ENCODE results near the gene TFG.
"Not testable (repeated sequence)": the region's sequence is repeated elsewhere in the genome, so short reads cannot be mapped to it uniquely, and the experiment has no call there.

Gene TFG

DNA sequence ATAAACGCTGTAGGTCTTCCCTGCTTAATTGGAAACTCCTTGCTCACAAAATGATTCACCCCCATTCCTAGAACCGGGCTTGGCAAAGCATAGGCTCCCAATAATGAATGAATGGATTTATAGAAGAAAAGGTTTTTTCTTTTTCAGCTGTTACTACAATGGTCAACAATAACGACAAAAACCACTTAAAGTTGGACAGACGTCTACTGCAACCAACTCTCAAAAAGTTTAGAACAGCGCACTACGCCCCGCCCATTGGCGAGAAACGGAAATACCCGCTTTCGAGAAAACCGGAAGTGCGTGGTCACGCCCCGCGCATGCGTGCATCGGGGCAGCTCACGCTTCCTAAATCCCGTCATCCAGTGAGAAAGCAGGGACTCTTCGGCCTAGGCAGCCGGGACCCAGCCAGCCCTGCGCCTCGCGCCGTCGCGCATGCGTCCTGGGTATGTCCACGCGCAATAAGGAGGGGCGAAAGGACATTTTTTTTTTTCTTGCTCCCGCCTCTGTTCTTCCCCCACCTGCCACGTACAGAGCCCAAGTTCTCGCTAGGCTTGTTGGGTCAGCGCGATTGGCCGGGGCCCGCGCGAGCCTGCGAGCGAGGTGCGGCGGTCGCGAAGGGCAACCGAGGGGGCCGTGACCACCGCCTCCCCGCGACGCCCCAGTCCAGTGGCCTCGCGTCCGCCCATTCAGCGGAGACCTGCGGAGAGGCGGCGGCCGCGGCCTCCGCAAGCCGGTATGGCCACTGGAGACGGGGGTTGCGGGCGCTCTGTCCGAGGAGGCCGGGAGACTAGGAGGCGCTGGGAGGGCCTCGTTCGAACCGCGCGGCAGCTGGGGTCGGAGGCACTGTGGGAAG is at the start of gene TFG:
Gene TFG (plus strand): TSS at position 506 of the 853 bp plus-strand sequence. CDS start 4,192 bp downstream, outside the sequence.
- DNase-seq (ENCODE audit: low spot score) = peak; percentile 100

DNA sequence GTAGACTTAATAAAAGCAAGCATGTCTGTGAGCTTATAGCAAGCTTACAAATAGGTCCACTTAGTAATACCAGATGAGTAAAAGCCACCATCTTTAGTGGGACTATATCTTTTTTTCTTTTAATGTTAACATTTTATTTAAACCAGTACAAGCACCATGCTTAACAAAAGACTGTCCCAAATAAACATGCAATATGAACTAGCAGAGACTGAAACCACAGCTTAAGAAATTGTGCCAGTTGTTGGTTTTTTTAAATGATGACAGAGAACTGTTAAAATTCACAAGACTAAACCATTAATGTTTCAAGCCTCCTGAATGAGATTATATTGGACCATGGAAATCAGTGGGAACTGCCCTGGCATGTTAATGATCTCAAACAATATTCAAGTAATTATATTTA is 48.0 kb upstream of the TFG start:
- DNase-seq (ENCODE audit: low spot score) = not testable (repeated sequence)

DNA sequence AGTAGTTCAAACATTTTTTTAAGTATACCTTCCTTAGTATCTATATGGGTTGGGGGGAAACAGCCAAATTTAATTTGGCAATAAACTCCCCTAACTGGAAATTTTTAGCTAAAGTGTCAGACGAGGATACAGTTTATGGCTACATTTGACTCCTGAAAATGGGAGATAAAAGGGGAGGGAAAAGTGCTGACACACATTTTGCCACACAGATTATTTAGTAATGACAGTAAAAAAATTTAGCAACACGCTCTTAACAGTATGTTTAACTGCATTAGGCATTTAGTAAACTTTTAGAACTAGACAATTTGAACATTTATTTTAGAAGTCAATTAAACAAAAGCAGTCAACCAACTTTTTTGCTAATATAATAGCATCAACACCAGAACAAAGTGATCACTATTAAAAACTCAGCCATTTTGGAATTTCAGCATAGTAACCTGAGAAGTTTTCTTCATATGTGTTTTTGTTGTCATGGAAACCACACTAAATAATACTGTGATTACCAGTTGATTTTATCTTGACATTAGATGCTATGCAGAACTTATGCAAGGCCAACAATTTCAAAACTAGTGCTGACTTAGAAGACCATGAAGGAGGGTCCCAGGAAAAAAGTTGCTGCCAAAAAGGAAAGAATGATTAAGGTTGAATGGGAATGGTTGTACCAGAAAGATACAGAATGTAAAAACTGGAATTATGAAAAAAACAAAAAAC is 47.0 kb upstream of the TFG start:
- no peak for DNase-seq (ENCODE audit: low spot score)

DNA sequence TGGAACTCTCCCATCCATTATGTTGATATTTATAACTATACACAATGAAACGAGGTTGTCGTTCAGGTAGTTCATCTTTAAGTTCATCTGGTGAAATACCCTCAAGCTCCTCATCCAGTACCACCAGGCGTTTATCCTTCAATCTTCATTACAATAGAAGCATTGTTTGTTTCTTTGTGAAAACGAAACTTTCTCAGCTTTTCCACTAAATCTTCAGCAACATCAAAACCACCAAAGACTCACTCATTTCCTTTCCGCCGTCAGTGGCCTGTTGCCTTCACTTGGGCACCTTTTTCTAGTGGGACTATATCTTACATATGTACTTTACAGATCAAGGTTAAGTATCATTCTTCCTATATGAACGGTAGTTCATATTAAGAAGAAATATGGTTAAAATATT is 44.1 kb upstream of the TFG start:
- DNase-seq (ENCODE audit: low spot score) = no peak

DNA sequence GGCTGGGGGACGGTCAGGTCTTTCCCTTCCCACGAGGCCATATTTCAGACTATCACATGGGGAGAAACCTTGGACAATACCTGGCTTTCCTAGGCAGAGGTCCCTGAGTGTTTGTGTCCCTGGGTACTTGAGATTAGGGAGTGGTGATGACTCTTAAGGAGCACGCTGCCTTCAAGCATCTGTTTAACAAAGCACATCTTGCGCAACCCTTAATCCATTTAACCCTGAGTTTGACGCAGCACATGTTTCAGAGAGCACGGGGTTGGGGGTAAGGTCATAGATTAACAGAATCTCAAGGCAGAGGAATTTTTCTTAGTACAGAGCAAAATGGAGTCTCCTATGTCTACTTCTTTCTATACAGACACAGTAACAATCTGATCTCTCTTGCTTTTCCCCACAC is 42.6 kb upstream of the TFG start:
- DNase-seq (ENCODE audit: low spot score) = not testable (repeated sequence)

DNA sequence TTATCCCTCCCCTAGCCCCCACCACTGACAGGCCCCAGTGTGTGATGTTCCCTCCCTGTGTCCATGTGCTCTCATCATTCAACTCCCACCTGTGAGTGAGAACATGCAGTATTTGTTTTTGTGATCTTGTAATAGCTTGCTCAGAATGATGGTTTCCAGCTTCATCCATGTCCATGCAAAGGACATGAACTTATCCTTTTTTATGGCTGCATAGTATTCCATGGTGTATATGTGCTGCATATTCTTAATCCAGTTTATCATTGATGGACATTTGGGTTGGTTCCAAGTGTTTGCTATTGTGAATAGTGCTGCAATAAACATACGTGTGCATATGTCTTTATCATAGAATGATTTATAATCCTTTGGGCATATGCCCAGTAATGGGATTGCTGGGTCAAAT is 42.0 kb upstream of the TFG start:
- not testable (repeated sequence) for DNase-seq (ENCODE audit: low spot score)

DNA sequence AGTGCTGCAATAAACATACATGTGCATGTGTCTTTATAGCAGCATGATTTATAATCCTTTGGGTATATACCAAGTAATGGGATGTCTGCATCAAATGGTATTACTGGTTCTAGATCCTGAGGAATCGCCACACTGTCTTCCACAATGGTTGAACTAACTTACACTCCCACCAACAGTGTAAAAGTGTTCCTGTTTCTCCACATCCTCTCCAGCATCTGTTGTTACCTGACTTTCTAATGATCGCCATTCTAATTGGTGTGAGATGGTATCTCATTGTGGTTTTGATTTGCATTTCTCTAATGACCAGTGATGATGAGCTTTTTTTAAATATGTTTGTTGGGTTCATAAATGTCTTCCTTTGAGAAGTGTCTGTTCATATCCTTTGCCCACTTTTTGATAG is 38.3 kb upstream of the TFG start:
- DNase-seq (ENCODE audit: low spot score) = not testable (repeated sequence)

DNA sequence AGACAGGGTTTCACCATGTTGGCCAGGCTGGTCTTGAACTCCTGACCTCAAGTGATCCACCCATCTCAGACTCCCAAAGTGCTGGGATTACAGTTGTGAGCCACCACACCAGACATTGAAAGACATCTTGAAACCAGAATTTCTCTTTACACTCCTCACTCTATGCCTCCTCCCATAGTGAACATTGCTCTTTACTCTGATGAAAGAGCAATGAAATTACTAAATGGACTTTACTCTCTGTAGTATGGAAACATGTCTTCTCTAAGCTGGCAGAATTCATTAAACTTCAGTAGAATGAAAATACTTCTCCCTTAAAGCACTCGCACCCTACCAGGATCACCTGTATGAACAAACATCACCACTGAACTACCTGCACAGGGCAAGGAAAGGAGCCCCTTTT is 27.8 kb upstream of the TFG start:
- no peak for DNase-seq (ENCODE audit: low spot score)

DNA sequence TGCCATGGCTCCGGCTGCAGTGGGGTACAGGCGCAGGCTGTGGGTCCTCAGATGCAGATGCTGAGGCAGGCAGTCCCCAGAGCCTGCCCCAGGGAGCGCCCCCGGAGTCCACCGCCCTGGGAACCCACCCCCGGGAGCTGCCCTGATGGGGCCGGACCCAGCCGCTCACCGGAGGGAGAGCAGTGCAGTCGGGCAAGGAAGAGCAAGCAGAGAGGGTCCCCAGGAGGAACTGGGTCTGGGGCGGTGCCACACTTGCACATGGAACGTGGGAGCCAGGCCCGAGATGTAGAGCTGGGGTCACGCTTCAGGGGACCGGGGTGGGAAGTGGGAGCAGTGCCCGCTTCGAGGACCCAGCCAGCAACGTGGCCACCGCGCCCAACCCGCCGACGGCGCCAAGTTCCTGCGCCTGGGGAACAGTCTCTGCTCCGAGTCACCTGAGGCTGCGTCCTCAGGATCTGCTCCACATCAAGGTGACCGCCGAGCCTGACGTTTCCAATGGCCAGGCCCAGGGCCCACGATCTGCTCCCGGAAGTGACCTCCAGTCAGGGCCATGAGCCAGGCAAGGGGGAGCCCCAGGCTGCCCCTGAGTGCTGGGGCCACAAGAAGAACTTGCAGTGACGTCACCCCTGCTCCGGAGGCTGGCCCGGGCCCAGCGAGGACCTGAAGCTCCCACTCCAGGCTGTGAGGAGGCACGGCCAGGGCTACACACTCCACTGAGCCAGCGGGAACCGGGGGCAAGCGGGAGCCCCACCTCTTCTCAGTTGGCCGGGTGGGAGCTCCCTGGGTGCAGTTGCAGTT is 27.0 kb upstream of the TFG start:
- peak; percentile 60 for DNase-seq (ENCODE audit: low spot score)

DNA sequence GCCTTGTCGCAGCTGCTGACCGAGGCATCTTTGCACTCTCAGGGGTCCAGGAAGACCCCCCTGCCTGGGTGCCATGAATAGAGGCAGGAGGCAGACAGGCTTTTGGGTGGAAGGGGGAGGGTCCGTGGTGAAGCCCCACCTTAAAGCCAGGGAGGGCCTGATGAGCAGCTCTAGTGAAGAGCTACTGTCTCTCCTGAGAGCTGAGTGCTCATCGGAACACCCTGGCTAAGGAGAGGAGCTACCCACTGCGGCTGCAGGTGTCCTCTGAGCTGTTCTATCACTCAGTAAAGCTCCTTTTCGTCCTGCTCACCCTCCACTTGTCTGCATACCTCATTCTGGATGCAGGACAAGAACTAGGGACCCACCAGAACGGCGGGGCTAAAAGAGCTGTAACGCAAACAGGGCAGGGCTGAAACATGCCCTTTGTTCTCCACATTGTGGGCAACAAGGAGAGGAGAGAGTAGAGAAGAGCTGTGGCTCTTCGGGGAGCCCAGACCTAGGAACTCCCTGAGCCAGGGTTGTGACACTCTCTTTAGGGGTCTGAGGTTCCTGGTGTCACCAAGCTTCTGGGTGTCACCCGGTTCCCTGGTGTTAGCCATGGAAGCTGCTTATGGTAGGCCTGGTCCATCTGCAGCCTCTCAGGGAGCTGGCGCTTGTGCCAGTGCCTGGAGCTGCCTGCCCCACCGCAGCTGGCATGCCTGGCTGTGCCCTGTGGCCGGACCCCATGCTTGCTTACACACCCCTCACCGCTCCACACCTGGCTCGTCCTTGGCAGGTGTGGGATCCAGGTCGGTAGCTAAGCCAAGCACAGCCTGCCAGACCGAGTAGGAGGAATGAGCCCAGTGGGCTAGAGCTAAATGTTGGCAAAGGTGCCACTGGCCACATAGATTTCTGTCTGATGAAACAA is 26.2 kb upstream of the TFG start:
- no peak for DNase-seq (ENCODE audit: low spot score)

DNA sequence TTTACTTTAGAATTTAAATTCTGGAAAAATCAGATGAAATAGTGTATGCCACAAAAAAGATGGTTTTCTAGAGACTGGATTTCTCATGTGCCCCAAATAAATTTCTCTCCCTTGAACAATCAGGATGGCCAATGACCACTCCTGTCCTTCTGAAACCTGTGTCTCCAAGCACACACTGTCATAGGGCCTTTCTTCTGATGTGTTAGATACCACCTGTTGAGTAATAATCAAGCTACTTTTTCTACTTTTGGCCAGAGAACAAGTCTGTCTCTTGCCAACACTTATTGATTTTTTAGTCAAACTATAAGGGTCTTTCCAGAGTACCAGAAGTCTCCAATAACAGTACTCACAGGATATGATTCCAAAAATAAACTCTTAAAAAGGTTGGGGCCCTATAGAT is 16.1 kb upstream of the TFG start:
- DNase-seq (ENCODE audit: low spot score) = no peak

DNA sequence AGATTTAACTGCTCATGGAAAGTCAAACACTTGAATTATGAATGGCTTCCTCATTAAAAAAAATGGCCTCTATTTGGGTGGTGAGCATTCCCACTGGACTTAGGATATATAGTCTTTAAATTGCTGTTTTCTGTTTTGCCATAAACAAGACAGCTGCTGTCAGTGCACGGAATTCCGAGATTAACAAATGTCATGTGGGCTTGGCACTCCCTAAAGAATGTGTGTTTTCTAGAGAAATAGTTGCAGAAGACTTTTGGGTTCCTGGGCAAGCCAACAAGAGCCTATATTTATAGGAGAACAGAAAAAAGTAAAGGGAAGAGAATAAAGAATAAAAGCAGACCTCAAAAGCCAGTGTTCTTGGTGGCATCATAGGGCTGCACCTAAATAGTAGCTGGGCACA is 13.6 kb upstream of the TFG start:
- no peak for DNase-seq (ENCODE audit: low spot score)

DNA sequence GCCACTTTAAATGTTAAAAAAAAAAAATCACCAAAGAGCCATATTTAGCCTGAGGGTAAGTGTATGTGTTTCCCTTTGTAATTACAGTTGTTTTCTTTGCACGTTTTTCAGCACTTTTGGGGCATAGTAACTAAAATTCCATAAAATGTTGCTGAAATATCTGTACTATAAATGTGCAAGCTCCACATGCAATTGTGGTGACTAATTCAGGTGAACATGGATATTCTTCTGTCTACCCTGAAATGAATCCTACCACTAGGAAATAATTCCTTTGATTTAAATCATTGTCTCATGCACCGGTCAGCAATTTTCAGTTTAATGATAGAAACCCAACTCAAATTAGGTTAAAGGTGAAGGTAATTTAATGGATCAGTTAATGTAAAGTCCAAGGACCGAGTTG is 13.1 kb upstream of the TFG start:
- no peak for DNase-seq (ENCODE audit: low spot score)

DNA sequence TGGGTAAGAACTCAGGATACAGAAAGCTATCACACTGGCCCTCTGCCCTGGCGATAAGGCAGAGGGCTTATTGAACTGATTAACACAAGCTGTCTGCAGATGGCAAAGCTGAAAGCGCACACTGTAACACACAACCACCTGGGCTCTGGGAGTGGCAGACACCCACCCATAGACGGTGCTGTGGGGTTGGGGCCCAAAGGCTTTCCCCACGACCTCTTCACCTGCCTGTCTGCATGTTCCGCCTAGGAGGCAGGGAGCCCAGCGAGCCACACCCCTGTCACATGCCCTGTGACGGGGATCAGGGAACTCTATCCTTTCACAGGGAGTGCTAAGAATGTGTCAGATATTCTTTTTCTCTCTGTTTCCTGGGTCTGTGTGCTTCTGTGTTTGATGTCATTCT is 12.1 kb upstream of the TFG start:
- DNase-seq (ENCODE audit: low spot score) = no peak

DNA sequence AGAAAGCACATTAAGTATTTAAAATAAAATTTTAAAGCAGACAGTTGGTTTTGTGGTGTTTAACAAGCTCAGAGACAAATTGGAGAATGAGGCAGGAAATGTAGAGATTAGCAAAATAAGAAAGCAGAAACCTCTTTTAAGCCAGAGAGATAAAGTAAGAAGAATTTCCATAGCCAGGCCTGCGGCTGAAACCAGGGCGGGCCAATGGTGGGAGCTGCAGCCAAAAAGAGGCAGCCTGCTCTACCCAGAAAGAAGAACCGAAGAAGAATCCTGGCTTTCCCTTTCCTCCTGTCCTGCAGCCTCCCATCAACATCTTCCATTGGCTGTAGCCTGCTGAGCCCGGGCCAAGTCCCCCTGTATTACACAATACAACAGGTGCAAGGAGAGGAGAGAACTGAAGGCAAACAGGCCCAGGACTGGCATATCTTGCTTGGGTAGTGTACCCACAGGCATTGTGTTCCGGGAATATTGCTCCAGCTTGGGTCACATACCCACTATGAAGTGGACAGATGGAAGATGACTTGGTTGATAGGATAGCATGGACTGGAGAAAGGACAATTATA is 11.5 kb upstream of the TFG start:
- DNase-seq (ENCODE audit: low spot score) = no peak

DNA sequence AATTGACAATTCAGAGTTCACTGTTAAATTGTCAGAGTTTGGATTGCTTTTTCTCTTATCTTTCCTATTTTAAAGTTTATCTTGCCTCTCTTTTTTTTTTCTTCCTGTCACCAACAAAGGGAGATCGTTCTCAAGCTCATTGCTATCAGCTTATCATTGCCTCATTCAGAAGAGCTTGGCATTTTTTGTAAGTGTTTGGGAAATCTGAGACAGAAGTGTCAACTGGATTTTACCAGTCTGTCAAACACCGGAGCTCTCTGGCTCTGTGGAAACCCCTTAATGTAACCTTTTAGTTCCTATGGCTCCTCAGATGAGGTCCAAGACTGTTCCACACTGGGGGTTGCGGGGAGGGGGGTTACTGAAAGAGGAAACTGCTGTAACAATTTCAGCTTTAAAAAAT is 10.6 kb upstream of the TFG start:
- no peak for DNase-seq (ENCODE audit: low spot score)

DNA sequence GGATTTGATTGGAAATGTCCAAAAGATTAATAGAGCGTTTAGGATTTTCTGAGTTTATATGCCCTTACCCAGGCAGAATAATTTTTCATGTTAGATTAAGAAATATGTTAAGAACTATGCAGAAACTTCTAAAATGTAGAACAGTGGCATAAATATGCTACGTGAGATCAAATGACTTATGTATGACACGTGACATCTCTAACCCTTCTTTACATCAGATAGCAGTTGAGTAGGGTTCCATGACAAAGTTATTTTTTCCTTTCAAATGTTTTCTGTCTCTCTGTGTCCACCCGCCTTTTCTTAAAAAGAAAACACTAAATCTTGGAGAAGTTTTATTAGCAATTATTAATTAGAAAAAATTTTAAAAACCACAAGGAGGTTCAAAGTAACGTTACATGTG is 8.6 kb upstream of the TFG start:
- DNase-seq (ENCODE audit: low spot score) = no peak

DNA sequence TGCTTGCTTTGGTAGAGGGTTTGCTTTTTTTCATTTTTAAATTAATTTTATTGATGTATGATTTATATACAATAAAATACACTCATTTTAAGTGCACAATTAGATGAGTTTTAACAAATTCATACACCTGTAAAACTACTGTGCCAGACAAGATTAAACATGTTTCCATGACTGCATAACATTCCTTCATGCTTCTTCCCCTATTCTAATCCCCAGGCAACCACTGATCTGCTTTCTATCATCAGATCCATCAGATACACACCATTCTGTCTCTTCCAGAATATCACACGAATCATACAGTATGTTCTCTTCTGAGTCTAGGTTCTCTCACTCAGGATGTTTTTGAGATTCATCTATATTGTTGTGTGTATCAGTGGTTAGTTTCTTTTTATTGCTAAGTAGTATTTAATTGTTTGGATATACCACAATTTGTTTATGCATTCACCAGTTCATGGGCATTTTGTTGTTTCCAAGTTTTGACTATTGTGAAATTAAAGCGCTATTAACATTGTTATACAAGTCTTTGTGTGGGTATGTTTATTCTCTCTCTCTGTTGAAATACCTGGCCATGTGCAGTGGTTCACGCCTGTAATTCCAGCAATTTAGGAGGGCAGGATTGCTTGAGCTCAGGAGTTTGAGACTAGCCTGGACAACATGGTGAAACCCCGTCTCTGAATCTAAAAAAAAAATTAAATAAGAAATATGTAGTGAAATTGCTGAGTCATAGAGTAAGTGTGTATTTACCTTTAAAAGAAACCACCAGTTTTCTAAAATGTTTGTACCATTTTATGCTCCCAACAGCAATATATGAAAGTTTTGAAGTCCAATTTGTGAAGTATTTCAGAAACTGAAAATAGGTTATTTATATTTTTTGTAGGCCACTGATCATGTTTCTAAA is 7.0 kb upstream of the TFG start:
- no peak for DNase-seq (ENCODE audit: low spot score)

DNA sequence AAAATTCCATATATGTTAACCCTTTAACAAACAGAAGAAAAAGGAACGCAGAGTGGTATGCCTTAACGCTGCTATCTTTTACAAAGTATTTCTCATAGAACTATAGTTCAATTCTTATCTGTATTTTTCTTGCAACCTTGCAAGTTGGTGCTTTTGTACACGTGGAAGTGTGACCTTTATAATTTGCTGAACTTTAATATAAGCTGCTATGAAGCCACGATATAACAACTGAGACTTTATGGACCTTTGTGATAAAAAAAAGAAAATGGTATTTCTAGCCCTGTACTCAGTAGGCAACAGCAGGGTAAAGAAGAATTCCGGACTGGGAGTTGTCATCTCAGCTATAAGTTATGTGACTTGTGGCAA is 6.3 kb upstream of the TFG start:
- DNase-seq (ENCODE audit: low spot score) = no peak

DNA sequence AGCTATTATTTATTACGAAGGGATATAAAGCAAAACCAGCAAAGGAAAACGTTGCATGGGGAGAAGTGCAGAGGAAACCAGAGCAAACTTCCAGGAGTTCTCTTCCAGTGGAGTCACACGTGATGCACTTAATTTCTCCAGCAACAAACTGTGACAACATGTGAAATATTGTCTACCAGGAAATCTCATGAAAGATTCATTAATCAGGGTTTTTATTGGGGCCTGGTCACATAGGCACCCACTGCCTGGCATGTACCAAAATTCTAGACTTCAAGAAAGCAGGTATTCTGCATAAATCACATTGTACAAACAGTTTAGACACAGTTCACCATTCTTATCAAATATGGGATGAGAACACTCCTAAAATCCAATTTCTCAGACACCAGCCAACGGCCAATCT is 5.4 kb upstream of the TFG start:
- no peak for DNase-seq (ENCODE audit: low spot score)
